ENCODE measurements around the gene COL24A1.
"Not testable (repeated sequence)": the region's sequence is repeated elsewhere in the genome, so short reads cannot be mapped to it uniquely, and the experiment has no call there.

Gene COL24A1

DNA sequence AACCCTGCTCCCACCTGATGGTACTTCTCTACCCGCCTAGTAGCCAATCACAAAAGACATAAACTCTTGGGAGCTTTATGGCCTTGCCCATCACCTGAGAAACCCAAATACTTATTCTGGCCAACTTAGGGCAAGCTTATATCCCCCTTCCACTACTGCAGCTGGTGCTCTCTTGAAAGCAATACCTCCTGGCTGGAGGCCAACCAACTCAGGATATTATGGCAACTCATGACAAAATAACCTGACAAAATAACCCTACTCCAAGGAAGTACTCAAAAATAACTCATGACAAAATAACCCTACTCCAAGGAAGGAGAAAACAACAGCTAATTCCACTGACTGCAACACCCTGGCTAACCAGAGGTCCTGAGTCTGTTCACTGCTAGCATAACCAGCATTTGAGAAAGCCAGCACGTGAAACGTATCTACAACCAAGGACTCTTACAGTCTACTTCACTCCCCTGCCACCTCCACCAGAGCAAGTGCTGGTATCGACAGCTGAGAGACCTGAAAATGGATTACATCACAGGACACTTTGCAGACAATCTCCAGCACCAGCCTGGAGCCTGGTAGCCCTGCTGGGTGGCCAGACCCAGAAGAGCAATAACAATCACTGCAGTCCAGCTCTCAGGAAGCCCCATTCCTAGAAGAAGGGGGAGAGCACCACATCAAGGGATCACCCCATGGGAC, 179.9 kb downstream of the COL24A1 start:
- ATAC-seq = no peak

DNA sequence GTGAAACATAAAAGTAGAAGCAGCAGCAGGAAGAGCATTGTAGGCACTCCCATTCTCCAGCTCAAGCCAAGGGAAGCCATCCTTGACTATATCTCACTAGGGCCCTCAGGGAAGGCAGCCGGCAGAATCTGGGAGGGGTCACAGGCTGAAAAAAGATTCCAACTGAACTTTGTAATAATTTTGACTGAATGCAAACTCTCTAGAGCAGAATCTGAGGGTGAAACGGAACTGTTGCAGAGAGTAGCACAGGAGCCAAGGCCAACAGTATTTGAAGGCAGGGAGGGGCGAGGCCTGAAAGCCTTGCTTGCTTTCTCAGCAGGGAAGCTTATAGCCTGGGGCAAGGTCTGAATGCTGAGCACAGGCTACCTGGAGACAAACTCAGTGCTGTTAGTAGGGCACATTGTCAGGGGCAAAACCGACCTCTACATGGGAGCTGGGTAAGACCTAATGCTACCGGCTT, 180.6 kb downstream of the COL24A1 start:
- ATAC-seq = no peak

DNA sequence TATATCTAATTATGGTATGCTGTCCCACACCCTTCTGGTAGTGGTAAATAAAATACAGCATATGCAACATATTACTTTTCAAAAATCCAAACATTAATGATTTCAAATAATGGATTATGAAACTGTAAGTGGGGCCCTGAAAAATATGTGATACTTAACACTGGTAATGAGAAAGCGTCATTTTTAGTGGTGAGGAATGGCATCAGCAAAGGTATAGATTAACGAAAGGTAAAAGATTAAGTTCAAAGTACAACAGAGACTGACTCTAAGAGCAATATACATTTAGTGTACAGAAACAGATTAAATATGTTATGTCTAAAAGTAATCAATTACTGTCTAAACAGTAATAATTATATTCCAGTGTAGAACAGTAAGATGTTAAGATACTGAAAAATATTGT, 194.1 kb downstream of the COL24A1 start:
- no peak for ATAC-seq

DNA sequence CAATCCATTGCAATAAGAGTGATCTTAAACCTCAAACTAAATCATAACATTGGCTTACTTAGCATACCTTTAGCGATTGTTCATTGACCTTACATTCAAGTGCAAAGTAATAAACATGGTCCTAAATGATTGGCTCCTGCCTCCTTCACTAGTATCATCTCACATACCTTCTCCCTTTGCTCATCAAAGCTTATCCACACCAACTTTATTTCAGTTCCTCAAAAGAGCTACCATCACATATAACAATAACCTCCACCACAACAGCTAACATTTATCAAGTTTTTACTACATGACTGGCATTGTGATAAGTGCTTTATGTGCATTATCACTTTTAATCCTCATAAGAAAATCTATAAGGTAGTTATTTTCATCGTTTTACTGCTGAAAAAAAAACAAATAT, 198.8 kb downstream of the COL24A1 start:
- ATAC-seq = no peak

DNA sequence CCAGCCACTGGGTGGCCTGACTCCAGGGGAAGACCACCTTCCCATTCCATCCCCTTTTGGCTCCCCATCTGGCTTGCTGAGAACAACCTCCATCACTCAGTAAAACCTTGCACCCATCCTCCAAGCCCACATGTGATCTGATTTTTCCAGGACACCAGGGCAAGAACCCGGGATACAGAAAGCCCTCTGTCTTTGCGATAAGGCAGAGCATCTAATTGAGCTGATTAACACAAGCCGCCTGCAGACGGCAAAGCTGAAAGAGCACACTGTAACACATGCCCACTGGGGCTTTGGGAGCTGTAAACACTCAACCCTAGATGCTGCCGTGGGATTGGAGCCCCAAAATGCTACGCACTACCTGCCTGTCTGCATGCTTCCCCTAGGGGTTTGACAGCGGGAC, 201.4 kb downstream of the COL24A1 start:
- not testable (repeated sequence) for ATAC-seq

DNA sequence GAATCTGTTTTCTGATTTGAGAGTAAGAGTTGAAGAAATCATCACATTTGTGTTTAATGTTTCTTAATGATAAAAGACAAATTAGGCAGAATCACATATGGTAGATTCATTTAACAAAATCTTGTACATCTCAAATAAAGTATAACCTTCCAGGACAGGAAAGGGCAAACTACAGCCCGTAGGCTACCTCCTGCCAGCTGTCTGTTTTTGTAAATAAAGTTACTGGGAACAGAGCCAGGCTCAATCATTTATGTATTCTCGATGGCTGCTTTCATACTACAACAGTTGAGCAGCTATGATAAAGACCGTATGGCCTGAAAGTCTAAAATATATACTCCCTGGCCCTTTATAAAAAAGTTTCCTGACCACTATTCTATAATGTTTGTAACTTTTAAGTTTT, 204.1 kb downstream of the COL24A1 start:
- no peak for ATAC-seq

DNA sequence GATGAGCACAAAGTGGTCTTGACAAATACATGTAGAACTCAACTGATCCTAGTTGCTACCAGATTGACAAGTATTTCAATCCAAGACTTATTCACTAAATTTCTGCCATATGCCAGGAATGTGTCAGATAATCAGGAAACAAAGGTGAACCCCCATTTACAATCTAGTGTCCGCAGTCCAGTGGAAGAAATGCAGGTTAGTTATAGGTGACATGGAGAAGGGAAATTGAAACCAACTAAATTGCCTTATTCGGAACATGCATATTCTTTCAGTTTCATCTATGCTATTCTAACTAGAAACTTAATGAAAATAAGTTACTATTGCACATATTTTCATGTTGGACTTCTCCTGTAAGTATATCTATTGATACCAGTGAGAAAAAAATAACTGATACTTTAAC, 209.4 kb downstream of the COL24A1 start:
- ATAC-seq = no peak

DNA sequence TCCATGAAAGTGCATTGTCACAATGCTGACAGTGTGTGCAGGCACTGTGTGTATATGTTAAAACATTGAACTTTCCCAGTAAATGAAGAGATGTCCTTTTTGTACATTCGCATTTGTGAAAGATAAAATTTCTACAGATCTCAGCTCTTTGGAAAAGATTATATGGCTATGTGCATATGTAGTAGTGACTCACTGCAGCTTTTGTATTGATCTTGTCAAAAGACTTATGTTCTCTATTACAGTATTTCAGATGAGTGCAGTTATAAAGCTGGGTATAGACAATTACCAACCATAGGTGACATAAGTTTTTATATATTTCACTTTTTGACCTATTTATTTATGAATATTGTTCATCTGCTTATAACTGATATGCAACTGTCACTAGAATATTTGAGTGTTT, 212.6 kb downstream of the COL24A1 start:
- ATAC-seq = no peak

DNA sequence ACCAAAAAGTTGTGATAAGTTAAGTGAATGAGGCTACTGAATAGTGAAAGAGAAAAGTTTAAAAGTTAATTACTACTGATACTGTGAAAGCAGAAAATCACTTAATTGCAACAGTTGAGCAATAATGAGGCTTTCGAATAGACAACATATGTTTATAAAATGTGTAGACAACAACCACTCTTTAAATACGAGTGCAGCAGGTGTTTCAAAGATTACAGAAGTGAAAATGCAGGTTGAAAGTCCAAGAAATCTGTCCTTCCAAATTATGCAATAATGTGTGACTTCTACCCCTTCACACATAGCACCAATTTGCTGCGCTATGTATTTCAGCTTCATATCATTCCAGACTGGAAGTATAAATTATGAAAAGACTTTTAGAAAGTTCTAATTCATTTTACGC, 213.0 kb downstream of the COL24A1 start:
- ATAC-seq = no peak

DNA sequence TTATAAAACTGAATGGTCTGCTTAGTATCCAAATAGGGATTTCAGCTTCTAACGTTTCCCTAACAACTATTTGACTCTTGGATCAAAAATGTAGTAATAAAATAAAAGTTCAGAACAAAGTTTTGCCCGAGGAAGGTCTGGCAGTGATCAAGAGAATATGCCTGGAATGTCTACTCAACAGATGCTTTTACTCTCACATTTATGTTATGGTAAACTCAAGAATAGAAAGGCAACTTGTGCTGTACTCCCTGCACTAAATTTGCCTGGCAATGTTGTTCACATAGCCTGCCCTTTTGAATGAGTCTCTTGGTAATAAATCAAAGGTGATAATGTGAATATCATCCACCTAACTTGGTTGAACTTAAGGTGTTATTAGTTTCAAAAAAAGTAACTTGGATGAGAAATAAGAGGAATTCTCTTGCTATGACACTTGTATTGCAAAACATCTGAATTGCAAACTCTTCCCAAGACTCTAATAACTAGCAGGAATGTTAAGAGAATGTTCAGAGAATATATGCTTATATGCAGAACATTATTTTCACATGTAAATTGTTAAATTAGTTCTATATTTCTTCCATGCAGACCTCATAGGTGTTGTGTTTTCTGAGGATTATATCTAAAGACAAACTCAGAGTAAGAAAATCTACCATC, 215.8 kb downstream of the COL24A1 start:
- no peak for ATAC-seq

DNA sequence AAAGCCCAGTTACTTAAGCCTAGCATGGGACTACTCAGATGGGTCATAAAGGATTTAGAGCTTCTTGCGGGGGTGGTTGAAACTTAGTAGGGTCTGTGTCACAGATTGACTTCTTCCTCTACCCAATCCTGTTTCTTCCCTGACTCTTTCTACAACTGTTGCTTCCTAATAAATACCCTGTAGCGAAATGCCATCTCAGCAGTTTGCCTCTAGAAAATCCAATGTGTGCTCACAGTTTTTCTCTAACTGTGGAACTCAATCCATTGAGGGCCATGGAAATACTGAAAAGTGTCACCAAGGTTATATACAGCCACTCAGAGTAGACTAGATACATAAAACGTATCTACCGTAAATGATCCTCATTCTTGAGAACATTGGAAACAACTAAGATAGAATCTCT, 217.7 kb downstream of the COL24A1 start:
- ATAC-seq = no peak

DNA sequence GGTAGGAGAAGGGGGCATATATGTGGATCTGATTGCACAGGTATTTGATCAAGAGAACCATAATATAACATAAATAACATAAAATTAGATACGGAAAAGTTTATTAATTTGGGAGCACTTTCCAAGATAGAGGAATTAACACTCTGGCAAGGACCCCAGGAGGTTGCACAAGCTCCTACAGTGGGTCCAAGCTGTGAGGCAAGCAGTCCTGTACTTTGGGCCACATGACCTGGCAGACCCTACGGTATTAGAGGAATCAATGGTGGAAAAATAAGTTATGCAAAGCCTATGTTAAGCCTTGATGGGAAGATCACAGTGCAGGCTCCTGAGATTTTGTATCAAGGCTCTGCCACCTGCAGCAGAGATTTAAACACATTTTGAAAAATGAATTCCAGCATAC, 220.1 kb downstream of the COL24A1 start:
- ATAC-seq = no peak

DNA sequence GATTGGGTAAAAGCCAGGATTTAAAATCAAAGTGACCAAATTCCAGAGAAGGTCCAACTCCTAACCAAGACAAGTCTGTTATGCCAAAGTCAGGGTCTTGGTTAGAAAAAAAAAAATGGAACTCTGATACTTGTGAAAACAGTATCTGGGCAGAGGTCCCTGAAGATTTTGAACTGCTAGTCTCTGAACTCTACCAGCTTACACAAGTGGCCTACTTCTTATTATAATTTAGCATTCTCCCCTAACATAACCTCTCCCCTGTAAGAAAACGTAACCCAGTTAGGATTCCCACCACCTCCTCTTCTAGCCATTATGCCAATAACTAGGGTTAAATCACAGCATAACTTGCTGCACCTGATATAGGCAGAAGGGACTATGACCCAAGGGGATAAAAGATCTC, 220.5 kb downstream of the COL24A1 start:
- no peak for ATAC-seq

DNA sequence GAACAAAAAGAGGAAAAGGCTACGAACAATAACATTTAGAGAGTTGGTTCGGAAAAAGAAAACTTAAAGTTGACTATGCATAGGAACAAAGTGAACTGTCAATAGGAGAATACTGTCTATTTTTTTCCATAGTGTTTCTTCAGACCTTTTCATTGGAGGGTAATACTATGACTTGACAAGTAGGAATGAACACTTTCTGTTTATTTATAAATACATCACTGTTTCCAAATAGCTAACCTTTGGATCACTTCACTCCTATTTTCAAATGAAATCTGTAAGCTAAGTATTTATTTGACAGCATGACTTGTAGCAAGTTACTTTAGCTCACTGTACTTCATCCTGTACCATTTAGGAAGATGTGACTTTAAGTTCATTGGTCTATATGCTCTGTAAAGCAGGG, 221.3 kb downstream of the COL24A1 start:
- no peak for ATAC-seq

DNA sequence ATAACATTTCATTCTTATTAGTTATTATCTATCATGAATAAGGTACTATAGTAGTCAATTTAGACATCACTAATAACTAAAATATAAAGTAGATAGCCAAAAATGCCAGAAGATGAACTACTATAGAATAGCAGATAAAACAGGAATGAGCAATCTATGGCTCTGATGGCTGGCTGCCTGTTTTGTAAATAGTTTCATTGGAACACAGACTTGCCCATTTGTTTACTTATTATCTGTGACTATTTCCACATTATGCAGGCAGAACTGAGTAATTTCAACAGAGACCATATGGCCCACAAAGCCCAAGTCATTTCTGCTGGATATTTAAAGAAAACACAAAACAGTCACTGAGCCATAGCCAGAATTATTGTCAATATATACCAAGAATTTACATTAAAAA, 222.1 kb downstream of the COL24A1 start:
- no peak for ATAC-seq

DNA sequence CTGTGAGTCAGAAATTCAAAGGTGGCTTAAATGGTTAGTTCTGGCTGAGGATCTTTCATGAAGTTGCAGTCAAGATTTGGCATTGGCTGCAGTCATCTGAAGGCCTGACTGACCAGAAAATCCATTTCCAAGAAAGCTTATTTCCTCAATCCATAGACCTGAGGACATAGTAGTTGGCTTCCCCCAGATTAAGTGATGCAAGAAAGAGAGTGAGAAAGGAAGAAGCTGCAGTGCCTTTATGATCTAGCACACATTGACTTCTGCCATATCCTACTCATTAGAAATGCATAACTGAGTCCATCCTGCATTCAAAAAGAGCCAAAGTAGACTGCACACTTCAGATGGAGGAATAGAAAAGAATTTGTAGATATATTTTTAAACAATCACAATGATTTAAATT, 222.6 kb downstream of the COL24A1 start:
- no peak for ATAC-seq

DNA sequence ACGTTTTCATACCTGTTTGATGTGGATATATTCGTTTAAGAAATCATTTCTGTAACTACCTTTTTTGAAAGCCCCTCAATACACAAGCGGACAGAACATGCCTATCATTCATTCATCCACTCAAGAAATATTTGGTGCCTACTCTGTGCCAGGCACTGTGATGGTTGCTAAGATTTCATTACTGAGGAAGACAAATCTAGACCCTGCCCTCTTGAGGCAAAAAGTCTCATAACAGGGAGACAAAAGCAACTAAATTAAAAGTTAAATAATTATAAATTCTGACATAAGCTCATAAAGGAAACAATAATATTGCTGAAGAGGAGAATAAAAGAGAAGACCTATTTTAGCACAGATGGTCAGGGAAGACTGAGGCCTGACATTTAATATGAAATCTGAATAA, 244.8 kb downstream of the COL24A1 start:
- no peak for ATAC-seq

DNA sequence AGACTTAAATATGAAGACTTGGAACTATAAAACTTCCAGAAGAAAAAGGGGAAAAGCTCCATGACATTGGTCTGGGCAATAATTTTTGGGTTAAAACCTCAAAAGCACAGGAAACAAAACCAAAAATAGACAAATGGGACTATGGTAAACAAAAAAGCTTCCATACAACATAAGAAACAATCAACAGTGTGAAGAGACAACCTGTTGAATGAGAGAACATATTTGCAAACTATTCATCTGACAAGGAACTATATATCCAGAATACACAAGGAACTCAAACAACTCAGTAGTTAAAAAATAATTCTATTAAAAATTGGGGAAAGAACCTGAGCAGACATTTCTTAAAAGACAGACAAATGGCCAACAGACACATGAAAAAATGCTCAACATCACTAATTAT, 255.7 kb downstream of the COL24A1 start:
- no peak for ATAC-seq

DNA sequence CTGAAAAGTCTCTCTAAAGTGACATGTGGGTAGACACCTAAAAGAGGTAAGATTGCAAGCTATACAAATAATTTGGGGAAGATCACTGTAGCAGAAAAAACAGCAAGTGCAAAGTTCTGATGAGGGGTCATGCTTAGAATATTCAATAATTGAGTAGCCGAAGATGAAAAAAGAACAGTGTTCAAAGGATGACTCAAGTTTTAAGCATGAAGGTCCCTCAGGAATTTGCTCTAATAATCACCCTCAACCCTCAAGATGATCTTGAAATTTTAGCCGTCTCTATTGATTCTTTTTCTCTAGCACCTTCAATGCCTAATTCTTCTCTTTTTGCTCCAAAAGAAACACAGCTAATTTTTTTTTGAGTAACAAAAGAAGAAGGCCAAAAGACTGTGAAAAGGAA, 257.7 kb downstream of the COL24A1 start:
- ATAC-seq = no peak

DNA sequence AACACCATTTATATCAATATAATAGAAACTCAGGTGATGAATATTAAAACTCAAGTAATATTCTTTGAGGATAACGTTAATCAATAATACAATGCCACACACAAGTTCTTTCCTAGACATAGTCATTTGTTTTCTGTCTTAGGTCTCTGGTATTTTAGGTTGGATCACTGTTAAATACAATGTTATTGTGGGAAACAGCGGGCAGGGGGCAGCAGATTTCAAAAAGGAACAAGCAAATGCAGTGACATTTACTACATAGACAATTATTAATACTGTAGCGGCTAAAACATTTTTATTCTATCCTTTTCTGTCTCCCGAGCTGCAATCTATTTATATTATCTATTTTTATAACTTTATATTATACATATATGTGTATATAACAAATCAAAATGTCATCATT, 261.9 kb downstream of the COL24A1 start:
- no peak for ATAC-seq

DNA sequence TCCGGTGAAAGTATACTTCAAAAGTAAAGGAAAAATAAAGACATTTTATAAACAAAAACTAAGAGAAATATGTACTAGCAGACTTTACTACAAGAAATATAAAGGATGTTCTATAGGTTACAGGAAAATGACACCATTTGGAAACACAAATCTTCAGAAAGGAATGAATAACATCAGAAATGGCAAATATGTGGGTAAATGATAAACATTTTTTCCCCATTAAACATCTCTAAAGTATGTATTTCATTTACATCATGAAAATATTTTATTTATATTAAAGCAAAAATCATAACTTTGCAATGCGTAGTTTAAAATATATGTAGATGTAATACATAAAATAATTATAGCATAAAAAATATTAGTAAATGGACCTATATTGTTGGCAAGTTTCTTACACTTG, 264.2 kb downstream of the COL24A1 start:
- no peak for ATAC-seq

DNA sequence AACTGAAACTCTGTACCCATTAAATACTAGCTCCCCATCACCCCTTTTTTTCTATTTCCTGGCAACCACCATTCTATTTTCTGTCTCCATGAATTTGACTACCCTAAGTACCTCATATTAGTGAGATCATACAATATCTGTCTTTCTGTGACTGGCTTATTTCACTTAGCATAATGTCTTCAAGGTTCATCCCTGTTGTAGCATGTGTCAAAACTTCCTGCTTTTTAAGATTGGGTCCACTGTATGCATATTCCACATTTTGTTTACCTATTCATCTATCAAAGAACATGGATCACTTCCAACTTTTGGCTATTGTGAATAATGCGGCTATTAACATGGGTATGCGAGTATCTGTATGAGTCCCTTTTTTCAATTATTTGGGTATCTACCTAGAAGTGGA, 266.7 kb downstream of the COL24A1 start:
- ATAC-seq = no peak

DNA sequence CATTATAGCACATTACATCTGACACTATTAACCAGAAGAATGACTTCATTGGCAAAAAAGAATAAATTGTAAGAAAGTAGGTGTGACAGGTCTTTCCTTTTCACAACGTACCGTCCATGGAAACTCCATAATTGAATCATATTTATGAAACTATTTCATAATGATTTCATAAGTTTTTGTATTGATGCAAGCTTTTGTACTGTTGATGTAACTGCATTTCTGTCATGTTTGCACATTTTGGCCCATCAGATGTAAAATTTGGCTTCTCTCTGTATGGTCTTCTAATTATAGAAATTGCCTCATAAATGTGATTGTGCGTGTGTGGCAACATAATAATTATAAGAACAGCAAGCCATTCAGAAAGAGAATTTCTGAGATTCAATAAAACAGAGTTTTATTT, 267.7 kb downstream of the COL24A1 start:
- ATAC-seq = no peak

DNA sequence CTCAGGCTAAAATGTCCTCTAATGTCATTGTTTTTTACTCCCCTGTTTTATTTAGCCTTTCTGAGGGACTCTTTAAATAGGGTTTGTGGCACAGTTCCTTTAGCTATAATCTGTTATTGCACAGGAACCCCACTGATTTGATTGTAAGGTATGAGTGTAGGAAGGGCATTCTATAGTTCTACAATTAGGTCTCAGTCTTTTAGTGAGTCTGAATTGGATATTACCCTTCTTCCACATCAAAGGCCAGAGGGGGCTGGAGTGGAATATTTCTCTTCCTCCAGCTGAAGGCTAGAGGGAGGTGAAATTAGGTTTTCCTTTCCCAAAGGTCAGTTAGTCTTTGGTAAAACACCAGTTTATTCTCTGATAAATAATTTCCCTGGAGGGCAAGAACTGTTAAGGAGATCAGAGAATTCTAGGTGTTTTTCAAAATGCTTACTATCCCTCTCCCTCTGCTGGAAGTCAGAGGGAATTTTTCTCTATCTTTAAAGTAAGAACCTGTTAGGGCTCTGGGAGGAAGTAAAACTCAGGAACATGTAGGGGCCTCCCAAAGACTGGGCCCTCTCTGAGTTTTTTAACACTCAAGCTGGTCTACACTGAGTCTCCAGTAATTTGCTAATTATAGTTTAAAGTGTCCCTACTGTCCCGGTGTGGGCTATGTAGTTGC, 272.1 kb downstream of the COL24A1 start:
- ATAC-seq = no peak
